IPS-NIHi7 (cell line): ENCODE results near the gene PLCL2.
"Not testable (repeated sequence)": the region's sequence is repeated elsewhere in the genome, so short reads cannot be mapped to it uniquely, and the experiment has no call there.

ENCODE experiments used
- DNase-seq: peaks from one replicate; pipeline ENCODE4 v3.0.0; 2012; ENCODE audit warnings: mixed read lengths; ENCODE audit errors: extremely low spot score

Gene PLCL2

DNA sequence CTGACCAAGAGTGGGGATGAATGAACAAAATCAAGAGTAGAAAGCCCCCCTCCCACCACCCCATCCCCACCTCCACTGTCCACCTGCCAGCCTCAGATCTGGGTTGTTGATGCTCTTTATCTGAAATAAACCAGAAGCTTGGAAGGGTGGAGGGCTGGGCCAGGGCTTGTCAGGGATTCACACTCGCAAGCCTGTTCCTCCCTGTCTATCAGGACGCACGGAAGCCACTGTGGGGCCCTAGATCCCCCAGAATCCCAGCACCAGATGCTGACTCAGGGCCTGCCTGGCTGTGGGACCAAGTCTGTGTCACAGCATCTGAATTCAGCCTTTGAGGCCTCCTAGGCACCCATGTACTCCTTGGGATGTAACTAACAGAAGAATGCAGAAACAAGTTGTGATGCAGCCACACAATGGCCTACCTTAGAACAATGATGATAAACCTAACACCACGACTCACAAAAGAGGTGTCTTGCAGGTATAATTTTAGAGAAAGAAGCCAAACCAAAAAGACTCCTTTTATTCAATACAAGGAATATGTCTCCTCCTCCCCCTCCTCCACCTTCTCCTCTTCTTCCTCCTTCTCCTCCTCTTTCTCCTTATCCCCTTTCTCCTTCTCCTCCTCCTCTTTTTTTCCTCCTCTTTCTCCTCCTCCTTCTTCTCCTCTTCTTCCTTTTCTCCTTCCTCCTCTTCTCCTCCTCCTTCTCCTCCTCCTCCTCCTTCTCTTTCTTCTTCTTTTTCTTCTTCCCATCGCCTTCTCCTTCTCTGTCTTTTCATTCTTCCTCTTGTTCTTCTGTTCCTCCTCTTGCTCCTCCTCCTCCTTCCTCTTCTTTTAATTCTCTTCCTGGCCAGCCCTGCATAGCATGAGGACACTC, 234.7 kb downstream of the PLCL2 start:
- DNase-seq = no peak

GRCh38 chr3:17120115-17120514, 235.4 kb downstream of the PLCL2 start:
- no peak for DNase-seq

- DNase-seq = no peak
Observed at GRCh38 chr3:17121336-17121735, 236.6 kb downstream of the PLCL2 start.

DNA sequence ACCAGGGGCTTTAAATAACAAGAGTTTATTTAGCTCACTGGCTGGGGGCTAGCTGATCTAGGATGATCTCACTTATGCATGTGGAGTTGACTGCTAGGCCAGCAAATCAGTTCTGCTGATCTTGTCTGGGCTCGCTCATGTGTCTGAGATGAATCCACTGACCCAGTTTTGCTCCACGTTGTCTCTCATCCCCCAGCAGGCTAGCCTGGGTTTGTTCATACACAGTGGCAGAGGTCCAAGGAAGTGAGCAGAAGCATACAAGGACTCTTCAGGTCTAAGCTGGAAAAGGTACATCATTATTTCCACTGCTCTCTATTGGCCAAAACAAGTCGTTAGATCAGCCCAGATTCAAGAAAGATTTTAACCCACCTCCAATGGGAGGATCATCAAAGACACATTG, 238.0 kb downstream of the PLCL2 start:
- DNase-seq = no peak

DNA sequence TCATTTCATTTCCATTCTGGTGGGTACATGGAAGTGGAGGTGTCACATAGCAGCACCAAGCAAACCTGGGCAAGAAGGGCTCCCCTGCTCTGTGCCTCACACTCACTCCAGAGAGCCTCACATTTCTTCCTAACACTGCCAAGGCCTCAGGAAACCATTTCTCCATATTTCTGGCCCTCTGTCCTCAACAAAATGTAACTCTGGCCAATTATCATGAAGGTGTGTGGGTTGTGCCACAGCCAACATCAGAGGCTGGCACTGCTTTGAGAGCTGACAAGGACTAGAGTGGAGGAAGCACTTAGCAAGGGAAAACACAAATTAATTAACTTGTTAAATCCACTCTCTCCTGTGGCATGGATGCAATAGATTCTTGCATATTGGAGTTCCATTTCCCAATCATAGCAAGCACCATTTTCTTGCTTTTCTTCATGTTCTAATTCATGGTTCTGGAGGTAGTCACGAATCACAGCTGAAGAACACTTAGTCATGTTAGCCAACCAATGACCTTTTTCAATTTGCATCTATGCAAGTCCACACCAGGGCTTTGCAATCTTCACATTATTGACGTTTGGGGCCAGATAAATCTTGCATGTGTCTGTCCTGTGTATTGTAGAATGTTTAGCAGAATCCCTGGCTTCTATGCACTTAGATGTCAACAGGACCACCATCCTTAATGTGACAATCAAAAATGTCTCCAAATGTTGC, 241.1 kb downstream of the PLCL2 start:
- no peak for DNase-seq

- DNase-seq = not testable (repeated sequence)
Observed at GRCh38 chr3:17128671-17129070, 243.9 kb downstream of the PLCL2 start.

DNA sequence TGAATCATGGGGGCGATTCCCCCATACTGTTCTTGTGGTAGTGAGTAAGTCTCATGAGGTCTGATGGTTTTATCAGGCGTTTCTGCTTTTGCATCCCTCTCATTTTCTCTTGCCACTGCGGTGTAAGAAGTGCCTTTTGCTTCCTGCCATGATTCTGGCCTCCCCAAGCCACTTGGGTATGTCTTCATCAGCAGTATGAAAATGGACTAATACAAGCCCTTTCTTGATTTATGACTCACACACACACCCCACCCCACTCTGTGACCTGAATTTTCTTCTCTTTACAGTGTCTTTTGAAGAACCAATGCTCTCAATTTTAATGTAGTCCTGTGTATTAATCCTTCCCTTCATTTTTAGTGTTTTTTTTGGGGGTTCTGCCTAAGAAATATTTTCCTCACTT, 244.8 kb downstream of the PLCL2 start:
- DNase-seq = no peak

GRCh38 chr3:17130956-17131355, 246.2 kb downstream of the PLCL2 start:
- no peak for DNase-seq

DNA sequence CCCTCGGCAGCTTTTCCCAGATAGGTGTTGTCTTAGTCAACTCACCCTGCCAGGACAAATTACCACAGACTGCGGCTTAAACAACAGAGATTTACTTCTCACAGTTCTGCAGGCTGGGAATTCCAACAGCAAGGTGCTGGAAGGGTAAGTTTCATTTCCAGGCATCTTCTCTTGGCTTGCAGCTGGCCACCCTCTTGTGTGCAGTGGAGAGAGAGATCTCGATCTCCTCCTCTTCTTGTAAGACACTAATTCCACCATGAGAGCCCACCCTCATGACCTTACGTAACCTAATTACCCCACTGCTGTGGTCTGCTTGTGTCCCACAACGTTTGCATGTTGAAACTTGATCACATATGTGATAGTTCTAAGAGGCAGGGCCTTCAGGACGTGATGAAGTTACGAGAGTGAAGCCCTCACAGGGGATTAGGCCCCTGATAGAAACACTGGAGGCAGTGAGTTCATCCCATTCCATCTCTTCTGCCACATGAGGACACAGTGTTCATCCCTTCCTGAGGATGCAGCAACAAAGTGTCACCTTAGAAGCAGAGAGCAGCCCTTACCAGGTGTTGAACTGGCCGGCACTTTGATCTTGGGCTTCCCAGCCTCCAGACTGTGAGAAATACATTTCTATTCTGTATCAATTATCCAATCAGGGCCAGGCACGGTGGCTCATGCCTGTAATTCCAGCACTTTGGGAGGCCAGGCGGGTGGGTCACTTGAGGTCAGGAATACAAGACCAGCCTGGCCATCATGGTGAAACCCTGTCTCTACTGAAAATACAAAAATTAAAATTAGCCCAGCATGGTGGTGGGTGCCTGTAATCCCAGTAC, 247.7 kb downstream of the PLCL2 start:
- DNase-seq = no peak

GRCh38 chr3:17133632-17134545, 249.1 kb downstream of the PLCL2 start:
- DNase-seq = no peak

GRCh38 chr3:17135696-17136095, 250.9 kb downstream of the PLCL2 start:
- DNase-seq = no peak

GRCh38 chr3:17136136-17136721, 251.5 kb downstream of the PLCL2 start:
- DNase-seq = no peak

DNA sequence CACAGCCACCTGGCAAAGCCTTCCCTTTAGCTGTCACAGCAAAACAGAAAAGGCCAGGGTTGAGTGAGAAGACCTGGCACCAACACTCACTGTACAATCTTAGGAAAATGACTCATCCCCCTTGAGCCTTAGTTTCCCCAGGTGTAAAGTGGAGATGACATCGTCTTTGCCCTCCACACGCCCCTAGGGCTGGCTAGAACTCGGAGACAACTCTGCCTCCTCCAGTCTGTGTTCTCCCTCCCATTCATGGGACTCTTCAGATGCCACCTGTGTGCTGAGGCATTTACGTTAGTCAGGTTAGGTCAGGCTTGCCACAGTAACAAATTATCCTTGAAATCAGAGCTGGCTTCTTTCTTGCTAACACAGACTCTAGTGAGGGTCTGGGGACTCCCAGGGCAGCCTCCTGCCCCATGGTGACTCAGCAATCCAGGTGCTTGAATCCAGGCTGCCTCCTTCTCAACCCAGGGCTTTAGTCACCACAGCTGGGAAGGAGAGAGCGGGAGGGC, 252.6 kb downstream of the PLCL2 start:
- DNase-seq = no peak

DNA sequence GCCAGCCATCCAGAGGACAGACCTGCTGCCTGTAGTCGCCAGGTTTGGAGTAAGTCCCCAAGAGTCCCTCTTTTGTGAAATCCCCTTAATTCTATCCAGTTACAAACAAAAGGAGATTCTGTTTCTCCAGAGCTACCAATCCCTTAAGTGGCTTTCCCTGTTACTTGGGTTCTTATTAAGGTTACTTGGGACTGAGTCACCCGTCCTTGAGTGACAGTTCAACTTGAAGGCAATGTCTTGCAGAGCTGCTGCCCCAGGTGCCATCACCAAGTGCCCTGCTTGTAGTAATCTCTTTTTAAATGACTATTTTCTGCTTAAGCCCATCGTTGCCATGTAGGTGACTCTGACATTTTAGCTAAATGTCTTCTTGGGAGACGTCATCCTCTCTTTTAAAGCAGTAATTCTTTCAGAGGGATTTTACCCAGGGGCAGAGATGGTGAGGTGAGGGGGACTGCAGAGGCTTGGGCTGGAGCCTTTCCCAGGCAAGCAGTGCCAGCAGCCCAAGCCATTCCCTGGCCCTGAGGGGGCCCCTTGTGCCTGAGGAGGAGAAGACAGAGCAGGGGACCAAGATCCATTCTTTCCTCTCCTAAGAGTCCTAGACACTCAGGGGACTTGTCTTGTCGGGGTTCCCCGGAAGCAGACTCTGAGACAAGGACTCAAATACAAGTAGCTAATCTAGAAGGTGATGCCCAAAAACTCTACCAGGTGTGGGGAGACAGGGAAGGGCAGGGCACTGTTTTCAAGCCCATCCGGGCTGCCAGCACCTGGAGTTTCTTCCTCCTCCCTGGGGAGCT, 253.7 kb downstream of the PLCL2 start:
- DNase-seq = no peak
